A549 treated with AZD2906 at 1 μM for 4 hours (cell line): ENCODE data around the gene B3GNT9. TPM values are rescaled to one million over a fixed set of nuclear protein-coding genes. Genes with fewer than 3 reads are reported as not detected.

Experiments
- total RNA-seq: library from RNA; stranded (reverse); fragments of 200-300 nt; extraction: Qiagen RNA extraction; gene quantifications from 5 replicates; pipeline ENCODE4 v1.2.3, GENCODE V29; 2022

Gene B3GNT9
- total RNA-seq, result 7.2 to 10.2 TPM (median 9.8 TPM) in 5 replicates

GRCh38 chr16:67150833-67151396 lies at the start of gene B3GNT9:
TSS of gene B3GNT9 (minus strand) at chr16:67150998. CDS start at chr16:67150485, 513 bp downstream.

GRCh38 chr16:67199011-67199807 lies 48.4 kb upstream of the B3GNT9 start, which contains the start of gene ELMO3:
TSS of gene ELMO3 (plus strand) at chr16:67199131. CDS start at chr16:67199327, 196 bp downstream.

GRCh38 chr16:67191995-67192681 lies 41.3 kb upstream of the B3GNT9 start, which contains the start of gene E2F4:
TSS of gene E2F4 (plus strand) at chr16:67192155. CDS start at chr16:67192228, 73 bp downstream.

GRCh38 chr16:67190041-67190440 lies 39.2 kb upstream of the B3GNT9 start, which contains the start of gene EXOC3L1:
TSS of gene EXOC3L1 (minus strand) at chr16:67190136. CDS start at chr16:67189676, 460 bp downstream.

GRCh38 chr16:67183627-67184452 lies 33.0 kb upstream of the B3GNT9 start, which contains the start of gene MATCAP1:
TSS of gene MATCAP1 (minus strand) at chr16:67183963. CDS start at chr16:67180610, 3,353 bp downstream.

GRCh38 chr16:67170168-67170948 lies 19.6 kb upstream of the B3GNT9 start, which contains the start of gene NOL3:
TSS of gene NOL3 (plus strand) at chr16:67170538.

GRCh38 chr16:67164599-67165061 lies 13.8 kb upstream of the B3GNT9 start, which contains the start of gene HSF4:
TSS of gene HSF4 (plus strand) at chr16:67164745. CDS start at chr16:67164812, 67 bp downstream.

GRCh38 chr16:67109407-67110135 lies 41.2 kb downstream of the B3GNT9 start, which contains the start of gene PHAF1:
TSS of gene PHAF1 (plus strand) at chr16:67109941. CDS start at chr16:67110176, 235 bp downstream.

Other genes starting within 250 kb of the B3GNT9 start
- 7.0 to 10.5 TPM (median 9.9 TPM) in 5 replicates for gene CDH16, start 232.1 kb downstream of the B3GNT9 start, total RNA-seq
- gene RRAD, start 225.5 kb downstream of the B3GNT9 start, total RNA-seq, result 53.2 to 85.6 TPM (median 74.1 TPM) in 5 replicates
- gene CIAO2B, start 216.6 kb downstream of the B3GNT9 start, total RNA-seq, result 146 to 198 TPM (median 194 TPM) in 5 replicates
- 35.8 to 37.3 TPM (median 36.7 TPM) in 5 replicates for gene CES2, start 215.5 kb downstream of the B3GNT9 start, total RNA-seq
- gene CES3, start 189.7 kb downstream of the B3GNT9 start, total RNA-seq, result 2.1 to 2.9 TPM (median 2.4 TPM) in 5 replicates
- gene CES4A, start 162.4 kb downstream of the B3GNT9 start, total RNA-seq, result 2.9 to 4.9 TPM (median 4.0 TPM) in 5 replicates
- 53.5 to 68.5 TPM (median 55.2 TPM) in 5 replicates for gene CBFB, start 121.8 kb downstream of the B3GNT9 start, total RNA-seq
- 23.9 to 26.8 TPM (median 25.0 TPM) in 5 replicates for gene PHAF1, start 41.1 kb downstream of the B3GNT9 start, total RNA-seq
- 15.1 to 22.4 TPM (median 21.6 TPM) in 5 replicates for gene TRADD, start 8.9 kb upstream of the B3GNT9 start, total RNA-seq
- 7.6 to 9.9 TPM (median 8.5 TPM) in 5 replicates for gene FBXL8, start 9.0 kb upstream of the B3GNT9 start, total RNA-seq
- gene HSF4, start 13.7 kb upstream of the B3GNT9 start, total RNA-seq, result 8.5 to 17.5 TPM (median 14.0 TPM) in 5 replicates
- 87.9 to 116 TPM (median 113 TPM) in 5 replicates for gene NOL3, start 19.5 kb upstream of the B3GNT9 start, total RNA-seq
- gene MATCAP1, start 33.0 kb upstream of the B3GNT9 start, total RNA-seq, result 5.2 to 9.2 TPM (median 6.3 TPM) in 5 replicates
- gene EXOC3L1, start 39.1 kb upstream of the B3GNT9 start, total RNA-seq, result 0.03 to 0.20 TPM (median 0.16 TPM) in 4 of 5 replicates, not detected in the other
- 85.7 to 108 TPM (median 104 TPM) in 5 replicates for gene E2F4, start 41.2 kb upstream of the B3GNT9 start, total RNA-seq
- 0.80 to 1.7 TPM (median 1.5 TPM) in 5 replicates for gene ELMO3, start 48.1 kb upstream of the B3GNT9 start, total RNA-seq
- gene TMEM208, start 76.1 kb upstream of the B3GNT9 start, total RNA-seq, result 86.6 to 99.5 TPM (median 95.4 TPM) in 5 replicates
- gene FHOD1, start 96.5 kb upstream of the B3GNT9 start, total RNA-seq, result 35.1 to 58.4 TPM (median 51.7 TPM) in 5 replicates
- 1.0 to 1.8 TPM (median 1.4 TPM) in 5 replicates for gene SLC9A5, start 98.0 kb upstream of the B3GNT9 start, total RNA-seq
- gene PLEKHG4, start 128.5 kb upstream of the B3GNT9 start, total RNA-seq, result 12.1 to 14.0 TPM (median 13.6 TPM) in 5 replicates
- gene KCTD19, start 175.7 kb upstream of the B3GNT9 start, total RNA-seq, result 0.09 to 0.34 TPM (median 0.19 TPM) in 5 replicates
- 0.06 to 0.08 TPM (median 0.07 TPM) in 4 of 5 replicates, not detected in the other for gene LRRC36, start 175.8 kb upstream of the B3GNT9 start, total RNA-seq
- 8.4 to 16.1 TPM (median 13.5 TPM) in 5 replicates for gene TPPP3, start 242.5 kb upstream of the B3GNT9 start, total RNA-seq